Natural killer cell (primary cell): Measurements from ENCODE around the gene BORCS5. TPM values are rescaled to one million over a fixed set of nuclear protein-coding genes. Genes with fewer than 3 reads are reported as not detected.

ENCODE experiments used
- ATAC-seq, 3 donors: fragments of 150-1000 bp in 2 of 3; fragments of 200-7000 bp in 1 of 3; cut with Tn5 transposase; 1 replicate in 1 of 3; 2 replicates in 2 of 3; pipeline ENCODE4 v1.10.0; 2021; ENCODE audit warnings: mild to moderate bottlenecking in 2 of 3, moderate library complexity in 2 of 3
- DNase-seq, 2 donors: peaks; one replicate each; pipeline versions ENCODE4 v3.0.0 to v3.0.0-alpha.2; 2013 to 2021; ENCODE audit warnings: mixed read lengths in 1 of 2
- H3K27ac ChIP-seq: one replicate; pipeline ENCODE4 v1.5.1; 2013; ENCODE audit warnings: mild to moderate bottlenecking, low read length
- H3K27me3 ChIP-seq: one replicate; pipeline ENCODE4 v1.6.1; 2013; ENCODE audit warnings: low read length; ENCODE audit not compliant: control insufficient read depth, insufficient read depth
- H3K36me3 ChIP-seq: one replicate; pipeline ENCODE4 v1.6.1; 2013; ENCODE audit warnings: low read length; ENCODE audit not compliant: control insufficient read depth, insufficient read depth
- H3K4me1 ChIP-seq: one replicate; pipeline ENCODE4 v1.6.1; 2013; ENCODE audit warnings: low read length; ENCODE audit not compliant: control insufficient read depth, insufficient read depth
- H3K4me3 ChIP-seq: one replicate; pipeline ENCODE4 v1.5.1; 2013; ENCODE audit warnings: low read length
- H3K9me3 ChIP-seq: one replicate; pipeline ENCODE4 v1.6.1; 2013; ENCODE audit warnings: low read length; ENCODE audit not compliant: control insufficient read depth, insufficient read depth
- H3K27ac Mint-ChIP-seq, 2 donors: one replicate each; pipeline ENCODE4 v1.8.0; 2022; ENCODE audit warnings: mild to moderate bottlenecking in 2 of 2, mixed read lengths in 2 of 2, moderate library complexity in 1 of 2
- H3K27me3 Mint-ChIP-seq, 2 donors: one replicate each; pipeline ENCODE4 v1.8.0; 2022; ENCODE audit warnings: low read depth in 2 of 2, mixed read lengths in 2 of 2
- H3K36me3 Mint-ChIP-seq: one replicate; pipeline ENCODE4 v1.8.0; 2022; ENCODE audit warnings: mixed read lengths
- H3K4me1 Mint-ChIP-seq, 2 donors: one replicate each; pipeline ENCODE4 v1.8.0; 2022; ENCODE audit warnings: mixed read lengths in 2 of 2
- H3K4me3 Mint-ChIP-seq: one replicate; pipeline ENCODE4 v1.8.0; 2022; ENCODE audit warnings: mild to moderate bottlenecking, moderate library complexity, mixed read lengths
- H3K9me3 Mint-ChIP-seq, 2 donors: one replicate each; pipeline ENCODE4 v1.8.0; 2022; ENCODE audit warnings: mixed read lengths in 2 of 2
- WGBS: methylation state at CpG from one replicate; pipeline ENCODE4 v1.1.7; 2013; ENCODE audit warnings: missing lambda C conversion rate; ENCODE audit not compliant: insufficient coverage; 5-methylcytosine and 5-hydroxymethylcytosine counted together
- intact Hi-C: fragments of 100-400 bp; cut with micrococcal nuclease; formaldehyde crosslinking; loops from one replicate; pipeline ENCODE4 v1.14.2; 2022
- total RNA-seq, 4 donors: library from RNA; stranded (reverse); fragments of 120-200 nt in 1 of 4; gene quantifications; one replicate each; pipeline versions ENCODE4 v1.2.3 to v1.2.4, GENCODE V29; 2013 to 2022
- TF ChIP-seq, protein P1 (sequence below): fragments of 200-600 bp; IDR thresholded peaks from one replicate; pipeline ENCODE4 v1.8.0; 2022; ENCODE audit warnings: antibody characterized with exemption

BORCS5 gene
- total RNA-seq, 3 donors from 2014 or later (not counting 1 experiment from before 2014, with no cell fraction given) = 28.5 to 32.8 (median 29.2) TPM

DNA sequence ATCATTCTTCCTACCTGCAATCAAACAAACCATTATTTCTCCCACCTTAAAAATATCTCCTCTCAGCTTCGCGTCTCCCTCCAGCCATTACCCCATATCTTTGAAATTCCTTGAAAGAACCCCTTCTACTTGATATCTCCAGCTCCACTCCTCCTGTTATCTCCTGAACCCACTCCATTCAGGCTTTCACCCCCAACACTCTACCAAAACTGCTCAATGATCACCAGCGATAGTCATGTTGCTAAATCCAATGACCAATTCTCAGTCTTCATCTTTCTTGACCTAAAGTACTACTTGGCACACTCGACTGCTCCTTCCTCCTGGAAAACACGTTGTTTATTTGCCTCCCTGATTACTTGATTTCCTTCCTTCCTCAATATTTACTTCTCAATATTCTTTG is 135.7 kb downstream of the BORCS5 start:
- no peaks in the 10 kb centered on the region for H3K27me3 Mint-ChIP-seq
- H3K4me1 Mint-ChIP-seq = no peaks in the 10 kb centered on the region
- TF ChIP-seq, protein P1, sequence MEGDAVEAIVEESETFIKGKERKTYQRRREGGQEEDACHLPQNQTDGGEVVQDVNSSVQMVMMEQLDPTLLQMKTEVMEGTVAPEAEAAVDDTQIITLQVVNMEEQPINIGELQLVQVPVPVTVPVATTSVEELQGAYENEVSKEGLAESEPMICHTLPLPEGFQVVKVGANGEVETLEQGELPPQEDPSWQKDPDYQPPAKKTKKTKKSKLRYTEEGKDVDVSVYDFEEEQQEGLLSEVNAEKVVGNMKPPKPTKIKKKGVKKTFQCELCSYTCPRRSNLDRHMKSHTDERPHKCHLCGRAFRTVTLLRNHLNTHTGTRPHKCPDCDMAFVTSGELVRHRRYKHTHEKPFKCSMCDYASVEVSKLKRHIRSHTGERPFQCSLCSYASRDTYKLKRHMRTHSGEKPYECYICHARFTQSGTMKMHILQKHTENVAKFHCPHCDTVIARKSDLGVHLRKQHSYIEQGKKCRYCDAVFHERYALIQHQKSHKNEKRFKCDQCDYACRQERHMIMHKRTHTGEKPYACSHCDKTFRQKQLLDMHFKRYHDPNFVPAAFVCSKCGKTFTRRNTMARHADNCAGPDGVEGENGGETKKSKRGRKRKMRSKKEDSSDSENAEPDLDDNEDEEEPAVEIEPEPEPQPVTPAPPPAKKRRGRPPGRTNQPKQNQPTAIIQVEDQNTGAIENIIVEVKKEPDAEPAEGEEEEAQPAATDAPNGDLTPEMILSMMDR = no peak
- H3K27me3 ChIP-seq = no peaks in the 10 kb centered on the region
- H3K4me1 ChIP-seq = no peaks in the 10 kb centered on the region
- H3K36me3 ChIP-seq = peaks cover 2% of the 10 kb centered on the region
- intact Hi-C loops = no loop called here
- H3K4me3 ChIP-seq = no peak overlapping the region
- no peak overlapping the region for H3K27ac Mint-ChIP-seq
- H3K4me3 Mint-ChIP-seq = no peak overlapping the region
- H3K27ac ChIP-seq = no peak overlapping the region
- DNase-seq (no peak), ATAC-seq (no peak)
- no peaks in the 10 kb centered on the region for H3K36me3 Mint-ChIP-seq
- 93% methylated on average over 5 of the region's 5 CpGs for WGBS
- no peaks in the 10 kb centered on the region for H3K9me3 ChIP-seq
- no peaks in the 10 kb centered on the region for H3K9me3 Mint-ChIP-seq

DNA sequence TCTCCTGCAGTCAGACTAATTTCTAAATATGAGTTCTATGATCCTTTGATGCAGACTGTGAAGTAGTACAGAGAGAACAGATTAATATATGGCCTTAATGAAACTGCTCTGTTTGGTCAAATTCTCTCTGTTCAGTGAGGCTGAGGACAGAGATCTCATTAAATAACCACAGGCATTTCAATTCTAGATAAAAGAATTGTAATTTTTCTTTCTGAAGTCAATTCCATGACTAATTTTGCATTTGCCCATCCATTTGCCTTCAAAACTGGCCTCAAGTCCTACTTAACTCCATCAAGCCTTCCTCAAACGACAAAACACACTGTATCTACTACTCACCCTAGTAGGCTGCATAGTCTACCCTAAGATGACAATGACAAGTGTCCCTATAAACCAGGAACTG is 138.7 kb downstream of the BORCS5 start:
- DNase-seq (no peak), ATAC-seq (no peak)
- no peak overlapping the region for H3K4me3 ChIP-seq
- Mint-ChIP-seq H3K9me3 (no peaks in the 10 kb centered on the region), H3K27me3 (no peaks in the 10 kb centered on the region), H3K36me3 (no peaks in the 10 kb centered on the region), H3K4me1 (peaks cover 0 to 5% of the 10 kb centered on the region in 2 donors), H3K4me3 (no peak overlapping the region), H3K27ac (no peak overlapping the region)
- no peaks in the 10 kb centered on the region for H3K9me3 ChIP-seq
- no peak overlapping the region for H3K27ac ChIP-seq
- peaks cover 2% of the 10 kb centered on the region for H3K36me3 ChIP-seq
- 90% methylated on average over 1 of the region's 1 CpG for WGBS
- no peaks in the 10 kb centered on the region for H3K4me1 ChIP-seq
- H3K27me3 ChIP-seq = no peaks in the 10 kb centered on the region
- TF ChIP-seq, protein P1 = no peak
- intact Hi-C loops = no loop called here

DNA sequence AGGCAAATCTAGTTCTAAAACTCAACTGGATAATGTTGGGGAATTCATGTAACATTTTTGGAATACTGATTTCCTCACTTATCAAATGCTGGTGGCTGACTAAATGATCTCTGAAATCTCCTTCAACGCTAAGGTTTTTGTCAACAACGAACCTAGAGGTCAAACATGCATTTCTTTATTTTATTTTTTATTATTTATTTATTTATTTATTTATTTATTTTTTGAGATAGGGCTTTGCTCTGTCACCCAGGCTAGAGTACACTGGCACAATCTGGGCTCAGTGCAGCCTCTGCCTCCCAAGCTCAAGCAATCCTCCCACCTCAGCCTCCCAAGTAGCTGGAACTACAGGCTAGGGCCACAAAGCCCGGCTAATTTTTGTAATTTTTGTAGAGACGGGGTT is 141.3 kb downstream of the BORCS5 start:
- Mint-ChIP-seq H3K4me3 (no peak overlapping the region), H3K27me3 (no peaks in the 10 kb centered on the region), H3K27ac (no peak overlapping the region), H3K4me1 (peaks cover 0 to 5% of the 10 kb centered on the region in 2 donors), H3K9me3 (no peaks in the 10 kb centered on the region), H3K36me3 (no peaks in the 10 kb centered on the region)
- WGBS = 95% methylated on average over 2 of the region's 4 CpGs
- no peaks in the 10 kb centered on the region for H3K27me3 ChIP-seq
- H3K9me3 ChIP-seq = no peaks in the 10 kb centered on the region
- no peak overlapping the region for H3K4me3 ChIP-seq
- intact Hi-C loops = no loop called here
- H3K27ac ChIP-seq = no peak overlapping the region
- ATAC-seq (no peak), DNase-seq (no peak)
- peaks cover under 1% of the 10 kb centered on the region for H3K4me1 ChIP-seq
- peaks cover 2% of the 10 kb centered on the region for H3K36me3 ChIP-seq
- TF ChIP-seq, protein P1 = no peak

DNA sequence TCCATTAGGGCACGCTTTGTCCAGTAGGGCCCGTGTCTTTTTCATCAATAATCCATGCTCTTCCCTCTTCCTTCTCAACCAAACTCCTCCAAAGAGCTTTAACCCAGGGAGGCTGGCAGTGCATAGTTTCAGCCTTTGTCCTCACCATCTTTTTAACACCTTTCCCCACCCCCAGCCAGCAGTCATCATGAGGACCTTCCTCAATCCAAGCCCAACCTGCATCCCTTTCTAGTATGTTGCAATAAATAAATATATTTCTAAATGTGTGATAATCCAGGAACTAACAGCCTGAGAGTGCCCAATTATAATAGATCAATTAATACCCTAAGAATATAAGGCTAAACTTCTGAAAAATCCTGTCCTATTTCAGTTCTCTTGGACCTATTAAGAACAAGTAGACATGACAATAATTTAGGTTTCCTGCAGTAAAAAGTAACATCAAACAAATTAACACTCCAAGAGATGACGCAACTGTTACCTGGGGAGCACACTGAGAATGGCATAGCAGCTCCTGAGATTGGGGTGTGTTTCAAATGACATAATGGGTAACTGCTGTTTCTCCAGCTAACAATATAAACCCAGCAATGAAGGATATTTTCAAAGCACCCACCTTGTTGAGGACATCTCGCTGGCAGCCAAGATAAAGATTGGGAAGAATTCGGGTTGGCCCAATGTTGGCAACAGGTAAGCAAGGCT is 143.2 kb downstream of the BORCS5 start:
- DNase-seq = no peak
- ATAC-seq = no peak
- Histone ChIP-seq H3K9me3 (no peaks in the 10 kb centered on the region), H3K4me1 (peaks cover 4% of the 10 kb centered on the region), H3K36me3 (peaks cover 2% of the 10 kb centered on the region), H3K27me3 (no peaks in the 10 kb centered on the region), H3K4me3 (no peak overlapping the region), H3K27ac (no peak overlapping the region)
- TF ChIP-seq, protein P1 = no peak
- Mint-ChIP-seq H3K4me3 (no peak overlapping the region), H3K9me3 (no peaks in the 10 kb centered on the region), H3K4me1 (peaks cover 0 to 5% of the 10 kb centered on the region in 2 donors), H3K36me3 (no peaks in the 10 kb centered on the region), H3K27me3 (no peaks in the 10 kb centered on the region), H3K27ac (no peak overlapping the region)
- intact Hi-C loops = no loop called here
- WGBS = 96% methylated on average over 5 of the region's 5 CpGs
